ENCODE data around the gene BRIP1. TPM values are rescaled to one million over a fixed set of nuclear protein-coding genes. Genes with fewer than 3 reads are reported as not detected.

BRIP1 gene
- total and polyA plus RNA-seq, 2 experiments from 2014 or later, result 2.2 to 4.0 TPM

DNA sequence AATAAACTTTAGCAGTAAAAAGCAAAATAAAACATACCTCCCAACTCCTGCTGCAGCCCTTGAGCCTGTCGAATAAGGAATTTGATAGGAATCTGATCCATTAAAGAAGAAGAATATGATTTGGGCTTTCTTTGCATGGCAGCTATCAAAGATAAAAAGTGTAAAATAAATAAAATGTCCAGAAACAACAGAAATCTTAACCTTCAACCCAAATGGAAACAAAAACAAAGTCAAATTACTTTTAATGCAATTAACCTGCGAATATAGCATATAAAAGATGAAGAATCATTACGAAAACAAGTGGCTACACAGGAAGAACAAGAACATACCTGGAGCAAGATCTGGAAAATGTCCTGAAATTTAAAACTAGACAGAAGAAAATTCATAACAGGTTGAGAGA is 21.5 kb upstream of the BRIP1 start:
- Histone ChIP-seq H3K36me3 (ENCODE audit: low read depth) (peaks cover 8% of the 10 kb centered on the region; the same call in 1 of the 2 replicates), H4K20me1 (ENCODE audit: insufficient read depth) (no peaks in the 10 kb centered on the region), H2AFZ (no peak overlapping the region), H3F3A (ENCODE audit: insufficient read depth) (no peaks in the 10 kb centered on the region), H3K27me3 (replicated peaks; ENCODE audit: insufficient read depth) (no peaks in the 10 kb centered on the region), H3K4me1 (ENCODE audit: insufficient read depth) (no peaks in the 10 kb centered on the region), H3K4me2 (ENCODE audit: unreplicated experiment) (no peak overlapping the region), H3K9me2 (ENCODE audit: insufficient read depth) (no peaks in the 10 kb centered on the region), H3K9ac (no peak overlapping the region), H3K79me2 (ENCODE audit: insufficient read depth) (no peaks in the 10 kb centered on the region), H3K4me3 (no peak overlapping the region), H3K27ac (no peak overlapping the region), H3K9me3 (ENCODE audit: low read depth) (no peaks in the 10 kb centered on the region)
- DNase-seq, result no peak
- TF ChIP-seq EZH2 (IDR thresholded peaks at IDR 0.05; ENCODE audit: insufficient read depth, poor library complexity, severe bottlenecking) (no peak), EZH2phosphoT487 (IDR thresholded peaks at IDR 0.05; ENCODE audit: insufficient read depth, low read depth) (no peak)
- in situ Hi-C loops (cut with MboI), result no loop called here
- 97% methylated on average over 3 of the region's 3 CpGs for WGBS, 2 experiments (ENCODE audit: low coverage in 1 of 2, low lambda C conversion rate in 2 of 2, missing lambda C conversion rate in 2 of 2)

DNA sequence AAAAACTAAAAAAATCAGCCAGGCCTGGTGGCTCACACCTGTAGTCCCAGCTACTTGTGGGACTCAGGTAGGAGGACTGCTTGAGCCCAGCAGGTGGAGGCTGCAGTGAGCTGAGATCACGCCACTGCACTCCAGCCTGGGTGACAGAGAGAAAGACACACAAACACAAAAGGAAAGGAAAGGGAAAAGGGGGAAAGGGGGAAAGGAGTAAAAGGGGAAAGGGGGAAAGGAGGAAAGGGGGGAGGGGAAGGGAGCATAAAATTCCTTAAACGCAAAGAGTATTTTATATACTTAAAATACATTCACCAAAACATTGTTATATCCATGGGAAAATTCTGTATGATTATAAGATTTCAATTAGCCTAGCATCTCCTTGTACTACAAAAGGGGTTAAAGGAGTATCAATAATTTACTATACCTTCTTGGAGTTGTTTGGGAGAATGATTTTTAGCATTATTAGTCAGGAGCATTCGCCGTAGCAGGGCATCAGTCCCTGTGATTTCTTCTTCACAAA is 17.3 kb upstream of the BRIP1 start:
- 96 to 97% methylated on average over 3 to 4 of the region's 4 CpGs for WGBS, 2 experiments (ENCODE audit: low coverage in 1 of 2, low lambda C conversion rate in 2 of 2, missing lambda C conversion rate in 2 of 2)
- H3K27me3 ChIP-seq (replicated peaks; ENCODE audit: insufficient read depth), result no peaks in the 10 kb centered on the region
- in situ Hi-C loops (cut with MboI), result no loop called here
- no peaks in the 10 kb centered on the region for H3K4me1 ChIP-seq (ENCODE audit: insufficient read depth)
- H3K9ac ChIP-seq, result no peak overlapping the region
- no peaks in the 10 kb centered on the region for H3K79me2 ChIP-seq (ENCODE audit: insufficient read depth)
- H3K27ac ChIP-seq, result no peak overlapping the region
- TF ChIP-seq EZH2 (IDR thresholded peaks at IDR 0.05; ENCODE audit: insufficient read depth, poor library complexity, severe bottlenecking), result no peak
- no peak for TF ChIP-seq EZH2phosphoT487 (IDR thresholded peaks at IDR 0.05; ENCODE audit: insufficient read depth, low read depth)
- no peaks in the 10 kb centered on the region for H4K20me1 ChIP-seq (ENCODE audit: insufficient read depth)
- no peaks in the 10 kb centered on the region for H3F3A ChIP-seq (ENCODE audit: insufficient read depth)
- no peak overlapping the region for H2AFZ ChIP-seq
- 0 out of 2 replicates have a peak, but pooled peaks cover 14% of the 10 kb centered on the region for H3K36me3 ChIP-seq (ENCODE audit: low read depth)
- no peak for DNase-seq
- H3K4me2 ChIP-seq (ENCODE audit: unreplicated experiment), result no peak overlapping the region
- H3K9me3 ChIP-seq (ENCODE audit: low read depth), result no peaks in the 10 kb centered on the region
- no peak overlapping the region for H3K4me3 ChIP-seq
- no peaks in the 10 kb centered on the region for H3K9me2 ChIP-seq (ENCODE audit: insufficient read depth)

DNA sequence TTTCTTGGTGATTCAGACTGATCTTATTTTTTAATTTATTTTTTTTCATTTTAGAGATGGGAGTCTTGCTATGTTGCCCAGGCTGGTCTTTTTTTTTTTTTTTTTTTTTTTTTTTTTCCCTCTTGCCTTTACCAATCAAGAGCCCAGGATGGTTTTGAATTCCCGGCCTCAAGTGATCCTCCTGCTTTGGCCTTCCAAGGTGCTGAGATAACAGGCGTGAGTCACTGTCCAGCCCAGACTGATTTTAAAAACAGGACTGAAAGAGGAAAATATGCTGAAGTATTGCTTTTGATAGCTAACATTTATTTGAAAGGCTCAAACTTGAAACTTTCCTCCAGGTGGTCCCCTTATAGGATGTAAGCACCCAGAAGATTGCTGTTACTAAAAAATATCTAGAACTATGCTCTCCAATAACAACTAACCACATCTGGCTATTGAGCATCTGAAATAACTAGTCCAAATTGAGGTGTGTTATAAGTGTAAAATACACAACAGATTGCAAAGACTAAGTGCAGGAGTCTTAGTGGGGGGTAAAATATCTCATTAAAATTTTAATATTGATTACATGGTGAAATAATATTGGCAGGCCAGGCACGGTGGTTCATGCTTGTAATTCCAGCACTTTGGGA is 15.8 kb upstream of the BRIP1 start:
- in situ Hi-C loops (cut with MboI), result no loop called here
- peak; percentile 4 for DNase-seq
- H3K4me1 ChIP-seq (ENCODE audit: insufficient read depth), result no peaks in the 10 kb centered on the region
- no peak overlapping the region for H3K27ac ChIP-seq
- no peak overlapping the region for H3K9ac ChIP-seq
- no peaks in the 10 kb centered on the region for H3K9me3 ChIP-seq (ENCODE audit: low read depth)
- no peaks in the 10 kb centered on the region for H3K79me2 ChIP-seq (ENCODE audit: insufficient read depth)
- H2AFZ ChIP-seq, result no peak overlapping the region
- WGBS, 2 experiments (ENCODE audit: low coverage in 1 of 2, low lambda C conversion rate in 2 of 2, missing lambda C conversion rate in 2 of 2), result 93 to 97% methylated on average over 3 of the region's 3 CpGs
- TF ChIP-seq EZH2phosphoT487 (IDR thresholded peaks at IDR 0.05; ENCODE audit: insufficient read depth, low read depth), result no peak
- H3F3A ChIP-seq (ENCODE audit: insufficient read depth), result no peaks in the 10 kb centered on the region
- no peaks in the 10 kb centered on the region for H3K9me2 ChIP-seq (ENCODE audit: insufficient read depth)
- no peaks in the 10 kb centered on the region for H4K20me1 ChIP-seq (ENCODE audit: insufficient read depth)
- no peak overlapping the region for H3K4me3 ChIP-seq
- peaks cover 20% of the 10 kb centered on the region; the same call in 1 of the 2 replicates for H3K36me3 ChIP-seq (ENCODE audit: low read depth)
- no peak overlapping the region for H3K4me2 ChIP-seq (ENCODE audit: unreplicated experiment)
- no peaks in the 10 kb centered on the region for H3K27me3 ChIP-seq (replicated peaks; ENCODE audit: insufficient read depth)

DNA sequence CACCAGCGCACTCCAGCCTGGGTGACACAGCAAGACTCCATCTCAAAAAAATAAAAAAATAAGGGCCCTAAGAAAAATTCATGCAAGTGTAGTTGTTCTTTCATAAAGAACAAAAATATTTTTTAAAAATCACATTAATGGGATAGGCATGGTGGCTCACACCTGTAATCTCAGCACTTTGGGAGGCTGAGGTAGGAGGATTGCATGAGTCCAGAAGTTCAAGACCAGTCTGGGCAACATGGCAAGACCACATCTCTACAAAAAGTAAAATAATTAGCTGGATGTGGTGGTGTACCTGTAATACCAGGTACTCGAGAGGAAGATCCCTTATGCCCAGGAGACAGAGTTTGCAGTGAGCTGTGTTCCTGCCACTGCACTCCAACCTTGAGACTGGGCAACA is 15.2 kb upstream of the BRIP1 start:
- Histone ChIP-seq H2AFZ (no peak overlapping the region), H3K4me2 (ENCODE audit: unreplicated experiment) (no peak overlapping the region), H3K9ac (no peak overlapping the region), H4K20me1 (ENCODE audit: insufficient read depth) (no peaks in the 10 kb centered on the region), H3K36me3 (ENCODE audit: low read depth) (peaks cover 20% of the 10 kb centered on the region; the same call in 1 of the 2 replicates), H3K4me3 (no peak overlapping the region), H3K4me1 (ENCODE audit: insufficient read depth) (no peaks in the 10 kb centered on the region), H3K79me2 (ENCODE audit: insufficient read depth) (no peaks in the 10 kb centered on the region), H3K27ac (no peak overlapping the region), H3K9me2 (ENCODE audit: insufficient read depth) (no peaks in the 10 kb centered on the region), H3K27me3 (replicated peaks; ENCODE audit: insufficient read depth) (no peaks in the 10 kb centered on the region), H3F3A (ENCODE audit: insufficient read depth) (no peaks in the 10 kb centered on the region), H3K9me3 (ENCODE audit: low read depth) (no peaks in the 10 kb centered on the region)
- WGBS, 2 experiments (ENCODE audit: low coverage in 1 of 2, low lambda C conversion rate in 2 of 2, missing lambda C conversion rate in 2 of 2), result 77 to 91% methylated on average over 2 of the region's 2 CpGs
- in situ Hi-C loops (cut with MboI), result no loop called here
- DNase-seq, result no peak
- no peak for TF ChIP-seq EZH2 (IDR thresholded peaks at IDR 0.05; ENCODE audit: insufficient read depth, poor library complexity, severe bottlenecking)
- TF ChIP-seq EZH2phosphoT487 (IDR thresholded peaks at IDR 0.05; ENCODE audit: insufficient read depth, low read depth), result no peak

All from GM23248 (cell line).